HFFc6 (cell line): Measurements from ENCODE around the gene KRT35. TPM values are rescaled to one million over a fixed set of nuclear protein-coding genes. Genes with fewer than 3 reads are reported as not detected.
"Not testable (repeated sequence)": the region's sequence is repeated elsewhere in the genome, so short reads cannot be mapped to it uniquely, and the experiment has no call there.

ENCODE experiments used
- DNase-seq: peaks from one replicate; pipeline ENCODE4 v3.0.0-alpha.2; 2018
- H3K27ac Mint-ChIP-seq: 2 replicates; pipeline ENCODE4 v1.8.0; 2020; ENCODE audit warnings: mild to moderate bottlenecking, mixed read lengths
- H3K27me3 Mint-ChIP-seq: 2 replicates; pipeline ENCODE4 v1.8.0; 2021; ENCODE audit warnings: mild to moderate bottlenecking, moderate library complexity, mixed read lengths; ENCODE audit not compliant: insufficient read depth
- H3K36me3 Mint-ChIP-seq: 2 replicates; pipeline ENCODE4 v1.8.0; 2021; ENCODE audit warnings: low read depth, mixed read lengths
- H3K4me1 Mint-ChIP-seq: 2 replicates; pipeline ENCODE4 v1.8.0; 2020; ENCODE audit warnings: low read depth, mixed read lengths
- H3K4me3 Mint-ChIP-seq: 2 replicates; pipeline ENCODE4 v1.8.0; 2020; ENCODE audit warnings: mild to moderate bottlenecking, moderate library complexity, mixed read lengths
- H3K9me3 Mint-ChIP-seq: 2 replicates; pipeline ENCODE4 v1.8.0; 2020; ENCODE audit warnings: mild to moderate bottlenecking, mixed read lengths
- total RNA-seq, 6 experiments: library from RNA; stranded (reverse); fragmentation: NEBNext Ultra II Directional; extraction: Animal tissue kit (Norgen Biotek cat#: 25700); gene quantifications; 2 replicates in 1 of 6; 3 replicates in 5 of 6; pipeline ENCODE4 v1.2.3, GENCODE V29; 2021
- TF ChIP-seq, protein P1 (sequence below): fragments of 200-600 bp; sonication (generic); IDR thresholded peaks from 2 replicates; pipeline ENCODE4 v1.5.0; 2021; ENCODE audit warnings: antibody characterized with exemption, mild to moderate bottlenecking

Gene KRT35
- total RNA-seq, 6 experiments from 2014 or later, result not detected

DNA sequence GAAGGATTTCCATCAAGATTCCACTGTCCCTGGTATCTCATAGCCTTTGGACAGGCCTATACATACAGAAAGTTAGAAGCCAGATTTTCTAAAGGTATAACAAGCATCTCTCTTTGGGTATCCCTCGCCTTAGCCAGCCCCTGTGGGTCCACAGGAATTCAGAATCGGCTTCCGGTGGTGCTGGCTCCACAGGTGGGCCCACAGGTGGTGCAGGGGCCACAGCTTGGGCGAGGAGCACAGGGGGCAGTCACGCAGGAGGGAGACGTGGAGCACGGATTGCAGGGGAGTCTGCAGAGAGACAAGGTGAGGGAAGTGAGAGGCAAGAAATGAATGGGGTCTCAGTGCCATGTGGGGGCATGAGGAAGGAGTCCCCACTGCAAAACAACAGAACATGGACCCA lies 43.7 kb downstream of the KRT35 start:
- H3K4me1 Mint-ChIP-seq, result peaks cover 26% of the 10 kb centered on the region
- no peak overlapping the region for H3K27ac Mint-ChIP-seq
- H3K4me3 Mint-ChIP-seq, result no peak overlapping the region
- H3K36me3 Mint-ChIP-seq, result peaks cover 9% of the 10 kb centered on the region
- no peak for DNase-seq
- H3K27me3 Mint-ChIP-seq, result no peaks in the 10 kb centered on the region; the same call in 1 of the 2 replicates
- 0 out of 2 replicates have a peak, but pooled peaks cover 4% of the 10 kb centered on the region for H3K9me3 Mint-ChIP-seq
- TF ChIP-seq, protein P1, sequence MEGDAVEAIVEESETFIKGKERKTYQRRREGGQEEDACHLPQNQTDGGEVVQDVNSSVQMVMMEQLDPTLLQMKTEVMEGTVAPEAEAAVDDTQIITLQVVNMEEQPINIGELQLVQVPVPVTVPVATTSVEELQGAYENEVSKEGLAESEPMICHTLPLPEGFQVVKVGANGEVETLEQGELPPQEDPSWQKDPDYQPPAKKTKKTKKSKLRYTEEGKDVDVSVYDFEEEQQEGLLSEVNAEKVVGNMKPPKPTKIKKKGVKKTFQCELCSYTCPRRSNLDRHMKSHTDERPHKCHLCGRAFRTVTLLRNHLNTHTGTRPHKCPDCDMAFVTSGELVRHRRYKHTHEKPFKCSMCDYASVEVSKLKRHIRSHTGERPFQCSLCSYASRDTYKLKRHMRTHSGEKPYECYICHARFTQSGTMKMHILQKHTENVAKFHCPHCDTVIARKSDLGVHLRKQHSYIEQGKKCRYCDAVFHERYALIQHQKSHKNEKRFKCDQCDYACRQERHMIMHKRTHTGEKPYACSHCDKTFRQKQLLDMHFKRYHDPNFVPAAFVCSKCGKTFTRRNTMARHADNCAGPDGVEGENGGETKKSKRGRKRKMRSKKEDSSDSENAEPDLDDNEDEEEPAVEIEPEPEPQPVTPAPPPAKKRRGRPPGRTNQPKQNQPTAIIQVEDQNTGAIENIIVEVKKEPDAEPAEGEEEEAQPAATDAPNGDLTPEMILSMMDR, result no peak

DNA sequence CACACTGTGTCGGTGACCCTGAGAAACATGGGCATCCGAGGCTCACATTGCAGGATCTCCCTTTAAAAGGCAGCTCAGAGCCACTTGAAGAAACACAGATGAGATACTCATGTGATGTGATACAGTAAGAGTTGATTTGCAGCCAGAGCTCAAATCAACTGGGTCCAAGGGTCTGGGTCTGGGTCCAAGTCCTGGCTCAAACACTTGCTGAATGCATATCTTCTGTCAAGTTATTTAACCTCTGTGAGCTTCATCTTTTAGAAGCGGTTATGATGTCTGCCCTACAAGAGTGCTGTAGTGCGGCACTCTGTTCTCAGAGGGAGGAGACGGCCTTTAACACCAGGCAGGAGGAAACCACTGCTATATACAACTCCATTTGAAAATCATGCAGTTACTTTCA lies 46.5 kb downstream of the KRT35 start:
- H3K4me1 Mint-ChIP-seq, result peaks cover 19% of the 10 kb centered on the region
- no peaks in the 10 kb centered on the region for H3K27me3 Mint-ChIP-seq
- H3K9me3 Mint-ChIP-seq, result no peaks in the 10 kb centered on the region
- DNase-seq, result no peak
- TF ChIP-seq, protein P1, result no peak
- no peaks in the 10 kb centered on the region for H3K36me3 Mint-ChIP-seq
- H3K4me3 Mint-ChIP-seq, result no peak overlapping the region
- no peak overlapping the region for H3K27ac Mint-ChIP-seq

DNA sequence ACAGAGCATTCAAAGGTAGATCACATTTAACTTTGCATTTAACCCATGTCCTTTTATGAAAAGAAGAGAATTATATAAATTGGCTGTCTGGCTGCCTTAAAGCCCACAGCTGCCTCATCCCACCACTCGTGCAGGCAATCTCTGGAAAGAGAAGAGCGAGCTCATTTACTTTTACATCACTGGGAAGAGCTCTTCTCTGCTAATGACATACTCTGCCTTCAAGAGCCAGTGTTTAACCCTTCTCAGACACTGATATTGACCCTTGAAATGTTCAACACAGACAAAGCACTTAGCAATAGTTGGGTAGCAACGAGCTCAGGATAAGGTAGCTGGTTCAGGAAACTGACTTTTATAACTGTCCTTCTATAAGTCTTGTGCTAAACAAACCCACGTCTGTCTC lies 46.9 kb downstream of the KRT35 start:
- Mint-ChIP-seq H3K36me3 (no peaks in the 10 kb centered on the region), H3K27ac (no peak overlapping the region), H3K9me3 (no peaks in the 10 kb centered on the region), H3K4me1 (peaks cover 17% of the 10 kb centered on the region), H3K4me3 (no peak overlapping the region), H3K27me3 (no peaks in the 10 kb centered on the region)
- DNase-seq, result no peak
- TF ChIP-seq, protein P1, result no peak

DNA sequence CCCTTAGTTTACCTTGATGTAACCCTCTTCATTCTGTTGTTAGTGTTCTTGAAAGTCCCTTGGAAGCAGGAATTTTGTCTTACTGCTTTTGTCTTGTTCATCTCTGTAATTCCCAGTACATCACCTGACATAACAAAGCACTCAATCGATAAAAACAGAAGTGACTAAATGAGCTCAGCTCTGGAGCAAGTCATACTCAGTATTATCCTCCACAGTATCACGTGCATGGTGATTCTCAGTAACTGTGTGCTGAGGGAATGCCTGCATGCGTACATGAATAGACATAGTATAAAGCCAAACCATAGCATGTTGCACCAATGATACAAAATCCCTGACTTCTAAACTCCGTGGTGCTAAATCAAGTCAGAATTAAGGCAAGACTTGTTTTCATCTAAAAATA lies 47.4 kb downstream of the KRT35 start:
- Mint-ChIP-seq H3K27ac (no peak overlapping the region), H3K9me3 (no peaks in the 10 kb centered on the region), H3K27me3 (no peaks in the 10 kb centered on the region), H3K4me1 (peaks cover 21% of the 10 kb centered on the region), H3K36me3 (no peaks in the 10 kb centered on the region), H3K4me3 (no peak overlapping the region)
- no peak for DNase-seq
- TF ChIP-seq, protein P1, result no peak

DNA sequence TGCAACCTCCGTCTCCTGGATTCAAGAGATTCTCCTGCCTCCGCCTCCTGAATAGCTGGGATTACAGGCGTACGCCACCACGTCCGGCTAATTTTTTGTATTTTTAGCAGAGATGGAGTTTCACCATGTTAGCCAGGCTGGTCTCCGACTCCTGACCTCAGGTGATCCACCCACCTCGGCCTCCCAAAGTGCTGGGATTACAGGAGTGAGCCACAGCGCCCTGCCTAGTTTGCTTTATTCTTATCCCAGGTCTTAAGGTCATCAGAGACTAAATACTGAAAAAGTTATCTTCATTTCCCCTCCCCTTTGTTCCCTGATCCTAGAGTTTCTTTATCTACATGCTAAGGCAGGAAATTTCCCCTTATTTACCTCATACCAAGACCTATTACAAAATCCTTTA lies 50.6 kb downstream of the KRT35 start:
- DNase-seq, H3K9me3 Mint-ChIP-seq, H3K27me3 Mint-ChIP-seq, H3K27ac Mint-ChIP-seq, H3K36me3 Mint-ChIP-seq, H3K4me3 Mint-ChIP-seq: not testable (repeated sequence)
- H3K4me1 Mint-ChIP-seq, result peaks cover 22% of the 10 kb centered on the region

DNA sequence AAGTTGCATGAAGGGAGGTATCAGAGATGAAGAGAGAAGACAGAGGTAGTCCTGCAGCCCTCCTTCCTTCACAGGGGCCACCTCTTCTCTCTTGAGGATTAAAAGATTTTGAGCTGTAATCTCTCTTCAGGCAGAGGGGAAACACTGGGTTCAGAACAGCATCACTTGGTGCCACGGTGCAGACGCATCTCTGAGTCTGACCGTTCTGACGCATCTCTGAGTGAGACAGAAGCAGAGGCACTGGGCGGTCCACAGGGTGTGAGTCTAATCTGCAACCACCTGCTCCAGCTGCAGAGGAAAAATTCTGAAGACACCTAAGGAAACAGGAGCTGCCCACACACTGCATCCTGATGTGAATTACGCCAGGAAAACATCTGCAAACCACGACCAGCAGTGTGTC lies 51.3 kb downstream of the KRT35 start:
- no peak for DNase-seq
- H3K9me3 Mint-ChIP-seq, result no peaks in the 10 kb centered on the region
- no peak overlapping the region for H3K27ac Mint-ChIP-seq
- H3K36me3 Mint-ChIP-seq, result no peaks in the 10 kb centered on the region
- peaks cover 22% of the 10 kb centered on the region for H3K4me1 Mint-ChIP-seq
- H3K4me3 Mint-ChIP-seq, result no peak overlapping the region
- H3K27me3 Mint-ChIP-seq, result no peaks in the 10 kb centered on the region
- TF ChIP-seq, protein P1, result no peak
